ENCODE data around the gene POLE.

The POLE gene

GRCh38 chr12:132651444-132652100 is 35.6 kb downstream of the POLE start:
- DNase-seq (ENCODE audit: low read depth) = no peak

GRCh38 chr12:132649226-132649945 is 37.8 kb downstream of the POLE start:
- no peak for DNase-seq (ENCODE audit: low read depth)

DNA sequence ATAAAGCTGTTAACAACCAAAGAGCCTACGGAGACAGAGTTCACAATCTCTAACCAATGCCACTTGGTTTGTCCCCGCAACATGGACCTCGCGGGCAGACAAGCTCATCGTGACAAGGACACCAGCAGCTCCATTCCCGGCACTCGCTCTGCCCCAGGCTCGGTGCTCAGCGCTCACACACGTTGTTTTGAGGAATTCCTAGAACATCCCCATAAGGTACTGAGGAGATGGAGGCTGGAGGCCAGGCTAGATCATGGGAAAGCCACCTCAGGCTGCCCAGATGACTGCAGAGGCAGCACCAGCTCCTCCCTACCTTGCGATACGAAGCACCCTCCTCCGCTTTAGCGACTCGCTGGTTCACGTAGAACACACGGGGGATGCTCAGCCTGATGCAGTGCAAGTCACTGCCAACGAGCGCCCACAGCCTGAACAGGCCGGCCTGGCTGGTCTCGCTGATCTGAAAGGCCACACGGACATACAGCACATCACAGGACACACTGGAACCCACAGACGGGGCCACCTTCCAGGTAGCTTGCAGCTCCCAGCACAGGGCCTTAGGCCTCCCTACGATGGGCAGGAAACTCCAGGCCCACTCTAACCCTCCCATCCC is 38.4 kb downstream of the POLE start:
- DNase-seq (ENCODE audit: low read depth) = no peak

DNA sequence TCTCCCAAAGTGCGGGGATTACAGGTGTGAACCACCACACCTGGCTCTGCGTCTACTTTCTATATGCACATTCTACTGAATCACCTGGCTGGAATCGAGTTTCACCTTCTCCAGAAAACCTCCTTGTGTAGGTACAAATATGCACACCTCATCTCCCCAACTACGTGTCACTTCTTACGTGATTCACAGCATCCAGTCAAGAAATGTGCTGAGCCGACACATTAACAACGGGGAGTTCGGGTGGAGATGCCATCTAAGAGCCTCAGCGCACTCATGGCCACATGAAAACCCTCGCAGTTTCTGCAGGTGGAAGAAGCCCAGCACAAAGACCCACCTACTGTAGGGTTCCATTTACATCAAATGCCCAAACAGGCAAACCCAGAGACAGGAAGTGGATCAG is 39.3 kb downstream of the POLE start:
- DNase-seq (ENCODE audit: low read depth) = no peak

DNA sequence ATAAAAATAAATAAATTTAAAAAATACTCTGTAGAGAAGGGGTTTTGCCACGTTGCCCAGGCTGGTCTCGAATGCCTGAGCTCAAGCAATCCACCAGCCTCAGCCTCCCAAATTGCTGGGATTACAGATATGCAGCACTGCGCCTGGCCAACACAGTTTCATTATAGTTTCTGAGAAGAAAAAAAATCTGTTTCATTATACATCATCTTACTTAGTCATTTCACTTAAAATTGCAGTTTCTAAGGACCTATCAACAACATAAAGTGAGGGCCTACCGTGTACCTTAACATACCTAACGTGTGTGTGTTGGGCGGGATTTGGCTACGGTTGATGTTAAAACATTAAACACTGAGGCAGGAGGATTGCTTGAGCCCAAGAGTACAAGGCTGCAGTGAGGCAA is 40.3 kb downstream of the POLE start:
- no peak for DNase-seq (ENCODE audit: low read depth)

DNA sequence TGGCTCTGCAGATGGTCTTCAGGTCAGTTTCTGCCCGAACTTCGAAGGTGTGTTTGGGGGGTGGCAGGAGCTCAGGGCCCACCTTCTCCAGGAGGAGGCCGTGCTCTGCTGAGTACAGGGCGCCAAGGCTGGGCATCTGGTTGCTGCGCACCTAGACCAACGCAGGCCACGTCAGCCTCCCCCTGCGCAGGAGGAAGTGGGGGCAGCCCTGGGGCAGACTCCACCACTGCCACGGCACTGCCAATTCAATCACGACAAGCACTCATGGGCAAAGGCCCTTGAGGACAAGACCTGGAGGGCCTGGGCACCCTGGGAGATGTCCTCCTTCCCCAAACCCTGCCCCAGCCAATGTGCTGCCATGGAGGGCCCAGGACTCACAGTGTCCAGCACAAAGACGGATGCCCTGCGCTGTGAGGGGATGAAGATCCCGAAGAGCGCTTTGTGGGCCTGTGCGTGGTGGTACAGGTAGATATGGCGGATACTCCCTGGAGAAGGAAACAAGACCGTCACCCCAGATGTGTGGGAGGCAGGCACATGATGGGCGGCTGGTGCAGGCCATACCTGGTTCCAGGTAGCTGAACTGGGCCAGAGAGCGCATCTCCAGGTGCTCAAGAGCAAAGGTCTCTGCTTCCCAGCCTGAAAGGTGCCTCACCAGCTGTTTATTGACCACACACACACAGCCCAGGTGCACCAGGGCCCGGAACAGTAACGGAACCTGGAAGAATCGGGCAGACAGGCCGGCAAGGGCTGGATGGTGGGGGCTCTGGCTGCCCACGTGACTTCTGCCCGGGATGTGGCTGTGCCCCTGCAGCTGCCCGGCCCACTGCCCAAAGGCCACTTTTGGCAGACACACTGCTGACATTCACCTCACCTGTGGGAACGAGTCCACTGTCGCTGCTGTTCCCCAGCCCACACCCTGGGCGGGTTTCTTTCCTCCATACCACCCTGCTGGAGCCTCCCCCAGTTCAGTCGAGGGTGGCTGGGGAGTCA is 44.0 kb downstream of the POLE start:
- no peak for DNase-seq (ENCODE audit: low read depth)

- DNase-seq (ENCODE audit: low read depth) = no peak
Measured at GRCh38 chr12:132641811-132642650, 45.1 kb downstream of the POLE start.

- no peak for DNase-seq (ENCODE audit: low read depth)
Measured at GRCh38 chr12:132640936-132641335, 46.2 kb downstream of the POLE start.

GRCh38 chr12:132639956-132640520 is 47.1 kb downstream of the POLE start:
- DNase-seq (ENCODE audit: low read depth) = no peak

GRCh38 chr12:132638541-132639408 is 48.4 kb downstream of the POLE start:
- peak; percentile 60 for DNase-seq (ENCODE audit: low read depth)

DNA sequence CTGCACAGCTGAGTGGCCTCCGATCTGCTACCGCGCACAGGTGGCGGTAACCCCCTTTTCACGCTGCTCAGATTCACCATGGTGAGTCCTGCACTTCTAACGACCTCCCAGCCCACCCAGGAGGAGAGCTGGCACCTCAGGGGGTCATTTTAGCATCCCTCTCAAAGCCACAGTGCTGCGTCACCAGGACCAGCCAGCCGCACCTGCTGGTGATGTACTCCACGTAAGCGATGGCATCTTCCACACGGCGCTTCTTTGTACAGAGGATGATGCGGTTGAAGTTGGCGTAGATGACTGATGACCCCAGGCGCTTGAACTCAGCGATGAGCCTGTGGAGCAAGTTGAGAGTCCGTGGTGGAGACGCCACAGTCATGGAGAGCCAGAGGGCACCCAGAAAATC is 49.3 kb downstream of the POLE start:
- DNase-seq (ENCODE audit: low read depth) = no peak

DNA sequence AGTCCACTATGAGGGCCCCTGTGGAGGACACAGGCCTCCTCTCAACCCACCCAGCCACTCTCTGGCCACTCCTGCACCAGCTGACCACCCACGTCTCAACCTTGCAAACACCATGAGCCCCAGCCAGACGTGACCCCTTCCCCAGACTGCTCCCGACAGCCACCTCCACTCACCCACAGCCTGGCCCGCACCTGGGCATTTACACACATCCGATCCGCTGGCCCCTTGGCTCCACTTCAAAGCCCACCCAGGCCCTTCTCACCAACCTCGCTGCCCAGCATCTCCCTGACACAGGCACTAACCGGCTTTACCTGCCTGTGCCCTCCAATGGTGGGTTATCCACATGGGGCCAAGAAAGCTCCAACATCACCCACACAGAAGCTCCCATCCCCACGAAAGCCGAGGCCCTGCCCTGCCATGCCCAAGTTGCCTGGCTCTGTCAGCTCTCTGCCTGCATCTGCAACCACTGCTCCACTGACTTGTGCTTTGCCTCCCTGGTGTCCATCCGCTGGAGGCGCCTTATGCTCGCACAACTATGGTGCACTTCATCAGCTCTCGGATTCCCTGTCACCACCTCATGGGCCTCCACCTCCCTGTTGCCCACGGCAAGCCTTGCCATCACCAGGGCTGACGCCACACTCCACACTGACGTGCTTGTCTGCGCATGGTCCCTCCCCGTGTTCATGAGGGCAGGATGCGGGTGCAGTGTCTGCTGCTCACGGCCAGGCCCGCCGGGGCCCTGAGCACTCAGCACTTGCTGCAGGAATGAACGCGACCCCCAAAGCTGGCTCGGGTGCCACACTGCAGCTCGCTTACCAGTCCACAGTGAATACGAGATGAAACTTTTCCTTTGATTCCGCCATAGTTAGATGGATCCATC is 51.8 kb downstream of the POLE start:
- DNase-seq (ENCODE audit: low read depth) = no peak

DNA sequence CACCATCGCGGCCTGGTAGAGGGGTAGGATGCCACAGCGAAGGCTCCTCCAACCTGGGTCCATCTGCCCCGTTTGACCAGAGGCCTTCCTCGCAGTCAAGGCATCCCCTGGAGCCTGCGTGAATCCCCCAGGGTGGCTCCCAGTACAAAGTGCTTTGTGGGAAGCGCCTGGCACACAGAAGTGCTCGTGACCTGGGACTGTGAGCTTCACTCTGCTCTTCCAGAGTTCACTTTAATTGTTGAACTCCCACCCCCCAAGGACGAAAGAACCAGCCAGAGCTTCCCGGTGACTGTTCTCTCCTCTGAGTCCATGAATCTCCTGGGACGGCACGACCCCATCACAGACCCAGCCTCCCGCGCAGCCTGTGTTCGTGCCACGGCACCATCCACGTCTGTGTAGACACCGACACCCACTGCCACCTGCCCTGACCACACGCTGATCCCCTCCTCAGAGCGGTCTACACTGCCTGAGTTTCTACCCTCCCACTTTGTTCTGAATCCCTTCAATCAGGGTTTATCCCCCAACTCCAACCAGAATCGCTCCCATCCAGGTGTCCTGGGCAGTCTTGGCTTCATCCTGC is 52.6 kb downstream of the POLE start:
- DNase-seq (ENCODE audit: low read depth) = no peak

DNA sequence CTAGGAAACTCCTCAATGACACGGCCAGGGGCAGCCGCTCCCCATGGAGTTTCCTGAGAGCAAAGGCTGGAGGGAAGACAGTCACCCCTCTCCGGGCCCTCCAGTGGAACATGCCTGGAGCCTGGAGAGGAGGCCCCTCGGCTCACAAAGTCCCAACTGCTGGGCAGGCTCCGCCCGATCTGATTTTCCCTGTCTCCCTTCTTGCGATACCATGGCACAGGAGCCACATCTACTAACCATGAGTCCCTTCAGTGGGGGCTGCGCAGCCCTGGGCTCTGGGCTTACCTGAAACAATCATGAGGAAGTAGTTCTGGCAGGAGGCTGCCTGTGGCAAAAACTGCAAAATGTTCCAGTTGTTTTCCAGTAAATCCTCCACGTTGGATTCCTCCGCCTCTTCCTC is 53.2 kb downstream of the POLE start:
- DNase-seq (ENCODE audit: low read depth) = no peak

- no peak for DNase-seq (ENCODE audit: low read depth)
Measured at GRCh38 chr12:132633398-132633797, 53.7 kb downstream of the POLE start.

GRCh38 chr12:132632521-132633228 is 54.5 kb downstream of the POLE start:
- no peak for DNase-seq (ENCODE audit: low read depth)

- no peak for DNase-seq (ENCODE audit: low read depth)
Measured at GRCh38 chr12:132631666-132632065, 55.5 kb downstream of the POLE start.

DNA sequence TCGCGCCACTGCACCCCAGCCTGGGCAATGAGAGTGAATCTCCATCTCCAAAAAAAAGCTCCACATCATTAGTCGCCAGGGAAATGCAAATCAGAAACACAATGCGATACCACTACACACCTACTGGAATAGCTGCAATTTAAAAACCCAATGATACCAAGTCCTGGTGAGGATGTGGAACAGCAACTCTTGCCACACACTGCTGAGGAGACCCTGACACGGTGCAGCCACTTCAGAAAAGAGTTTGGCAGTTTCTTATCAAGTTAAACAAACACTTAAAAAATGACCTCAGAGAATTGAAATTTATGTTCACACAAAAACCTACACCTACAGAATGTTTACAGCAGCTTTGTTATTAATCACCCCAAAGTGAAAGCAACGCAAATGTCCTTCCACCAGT is 56.5 kb downstream of the POLE start:
- DNase-seq (ENCODE audit: low read depth) = no peak
